Kidney epithelial cell (primary cell): ENCODE data around the gene FOXK1. TPM values are rescaled to one million over a fixed set of nuclear protein-coding genes. Genes with fewer than 3 reads are reported as not detected.

Source experiments
- DNase-seq: peaks from one replicate; pipeline ENCODE4 v3.0.0-alpha.2; 2010; ENCODE audit warnings: low read depth
- H3K27me3 ChIP-seq: 2 replicates; pipeline ENCODE4 v1.6.0; 2011; ENCODE audit warnings: low read length; ENCODE audit not compliant: control insufficient read depth, insufficient read depth
- H3K36me3 ChIP-seq: 2 replicates; pipeline ENCODE4 v1.5.1; 2011; ENCODE audit warnings: low read length; ENCODE audit not compliant: control insufficient read depth, insufficient read depth
- H3K4me3 ChIP-seq: 2 replicates; pipeline ENCODE4 v1.5.1; 2011; ENCODE audit warnings: low read depth, mild to moderate bottlenecking, control low read depth, low read length
- total RNA-seq: library from RNA; depleted of rRNA; stranded (reverse); fragments of >200 nt; gene quantifications from 2 replicates; pipeline ENCODE4 v1.2.3, GENCODE V29; 2015
- TF ChIP-seq, protein P1 (sequence below): IDR thresholded peaks from 2 replicates; pipeline ENCODE4 v1.5.1; 2011; ENCODE audit warnings: mild to moderate bottlenecking, moderate library complexity, low read length, control low read depth, inconsistent platforms; ENCODE audit not compliant: insufficient read depth, poor library complexity, severe bottlenecking

The FOXK1 gene
- total RNA-seq, 1 donor from 2014 or later, result 48.2 TPM

DNA sequence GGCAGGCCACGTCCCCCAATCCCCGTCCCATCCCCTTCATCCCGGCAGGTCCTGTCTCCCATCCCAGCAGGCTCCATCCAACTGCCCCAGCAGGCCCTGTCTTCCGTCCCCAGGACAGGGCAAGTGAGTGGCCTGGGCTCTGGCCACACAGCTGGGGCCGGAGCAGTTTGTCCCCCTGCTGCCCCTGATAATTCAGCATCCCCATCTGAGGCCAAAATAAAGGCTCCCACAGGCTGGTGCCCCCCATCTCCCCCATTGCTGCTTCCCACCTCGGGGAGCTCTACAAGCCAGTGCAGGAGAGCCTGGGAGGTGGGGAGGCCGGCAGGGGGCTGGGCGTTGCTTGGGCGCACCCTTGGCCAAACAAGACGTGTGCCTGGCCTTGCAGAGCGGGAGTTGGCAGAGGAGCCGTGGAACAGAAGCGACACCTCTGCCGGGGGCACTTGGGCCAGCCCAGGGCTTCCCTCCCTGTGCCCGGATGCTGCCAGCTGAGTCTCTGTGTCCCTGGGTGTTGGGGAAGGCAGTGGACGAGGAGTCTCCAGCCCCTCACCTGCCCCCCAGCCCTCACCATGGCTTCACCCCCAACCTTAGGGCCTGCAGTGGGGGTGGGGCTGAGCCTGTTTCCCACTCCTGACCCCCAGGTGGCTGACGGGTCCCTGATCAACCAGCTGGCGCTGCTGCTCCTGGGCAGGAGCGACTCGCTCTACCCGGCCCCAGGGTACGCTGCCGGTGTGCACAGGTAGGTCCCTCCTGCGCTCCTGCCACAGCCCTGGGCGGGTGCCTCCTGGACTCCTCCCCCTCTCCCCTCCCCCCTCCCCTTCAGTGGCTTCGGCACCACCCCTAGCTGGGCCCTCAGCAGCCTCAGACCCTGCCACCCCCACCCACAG lies 107.3 kb downstream of the FOXK1 start:
- H3K4me3 ChIP-seq, result no peak overlapping the region
- H3K27me3 ChIP-seq, result no peaks in the 10 kb centered on the region
- no peak for DNase-seq
- H3K36me3 ChIP-seq, result peaks cover 2% of the 10 kb centered on the region
- TF ChIP-seq, protein P1, sequence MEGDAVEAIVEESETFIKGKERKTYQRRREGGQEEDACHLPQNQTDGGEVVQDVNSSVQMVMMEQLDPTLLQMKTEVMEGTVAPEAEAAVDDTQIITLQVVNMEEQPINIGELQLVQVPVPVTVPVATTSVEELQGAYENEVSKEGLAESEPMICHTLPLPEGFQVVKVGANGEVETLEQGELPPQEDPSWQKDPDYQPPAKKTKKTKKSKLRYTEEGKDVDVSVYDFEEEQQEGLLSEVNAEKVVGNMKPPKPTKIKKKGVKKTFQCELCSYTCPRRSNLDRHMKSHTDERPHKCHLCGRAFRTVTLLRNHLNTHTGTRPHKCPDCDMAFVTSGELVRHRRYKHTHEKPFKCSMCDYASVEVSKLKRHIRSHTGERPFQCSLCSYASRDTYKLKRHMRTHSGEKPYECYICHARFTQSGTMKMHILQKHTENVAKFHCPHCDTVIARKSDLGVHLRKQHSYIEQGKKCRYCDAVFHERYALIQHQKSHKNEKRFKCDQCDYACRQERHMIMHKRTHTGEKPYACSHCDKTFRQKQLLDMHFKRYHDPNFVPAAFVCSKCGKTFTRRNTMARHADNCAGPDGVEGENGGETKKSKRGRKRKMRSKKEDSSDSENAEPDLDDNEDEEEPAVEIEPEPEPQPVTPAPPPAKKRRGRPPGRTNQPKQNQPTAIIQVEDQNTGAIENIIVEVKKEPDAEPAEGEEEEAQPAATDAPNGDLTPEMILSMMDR, result no peak

DNA sequence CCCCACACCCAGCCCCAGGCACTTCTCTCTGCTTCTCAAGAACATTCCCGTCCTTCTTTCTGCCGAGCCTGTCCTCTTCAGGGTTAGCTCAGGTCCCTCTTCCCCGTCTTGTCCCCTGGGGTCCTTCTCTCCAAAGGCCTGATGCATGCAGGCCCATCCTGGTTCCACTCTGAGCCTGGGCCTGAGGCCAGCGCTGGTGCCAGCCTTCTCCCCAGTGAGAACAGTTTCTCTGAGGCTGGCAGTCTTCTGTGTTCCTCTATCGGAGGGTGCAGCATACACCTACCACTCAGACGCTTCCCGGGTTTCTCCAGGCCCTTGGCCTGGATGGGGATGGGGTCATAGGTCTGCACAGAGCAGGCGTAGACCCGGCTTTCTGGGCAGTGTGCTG lies 108.0 kb downstream of the FOXK1 start:
- DNase-seq, result no peak
- H3K27me3 ChIP-seq, result no peaks in the 10 kb centered on the region
- TF ChIP-seq, protein P1, result no peak
- H3K4me3 ChIP-seq, result no peak overlapping the region
- H3K36me3 ChIP-seq, result peaks cover 2% of the 10 kb centered on the region

DNA sequence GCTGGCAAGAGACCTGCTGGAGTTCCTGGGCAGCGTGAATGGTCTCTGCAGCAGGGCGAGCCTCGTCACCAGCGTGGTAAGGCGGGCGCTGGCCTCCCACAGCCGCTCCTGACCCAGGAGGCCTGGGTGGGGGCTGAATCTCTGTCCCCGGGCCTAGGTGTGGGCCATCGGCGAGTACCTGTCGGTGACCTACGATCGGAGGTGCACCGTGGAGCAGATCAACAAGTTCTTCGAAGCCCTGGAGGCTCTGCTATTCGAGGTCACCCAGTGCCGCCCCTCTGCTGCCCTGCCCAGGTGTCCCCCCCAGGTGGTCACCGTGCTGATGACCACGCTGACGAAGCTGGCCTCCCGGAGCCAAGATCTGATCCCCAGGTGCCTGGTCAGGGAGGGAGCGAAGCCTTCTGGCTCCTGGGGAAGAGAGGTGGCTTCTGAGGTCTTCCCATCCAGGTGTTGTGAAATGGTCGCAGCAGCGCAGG lies 108.5 kb downstream of the FOXK1 start:
- Histone ChIP-seq H3K36me3 (peaks cover 2% of the 10 kb centered on the region), H3K4me3 (no peak overlapping the region), H3K27me3 (no peaks in the 10 kb centered on the region)
- TF ChIP-seq, protein P1, result no peak
- no peak for DNase-seq

DNA sequence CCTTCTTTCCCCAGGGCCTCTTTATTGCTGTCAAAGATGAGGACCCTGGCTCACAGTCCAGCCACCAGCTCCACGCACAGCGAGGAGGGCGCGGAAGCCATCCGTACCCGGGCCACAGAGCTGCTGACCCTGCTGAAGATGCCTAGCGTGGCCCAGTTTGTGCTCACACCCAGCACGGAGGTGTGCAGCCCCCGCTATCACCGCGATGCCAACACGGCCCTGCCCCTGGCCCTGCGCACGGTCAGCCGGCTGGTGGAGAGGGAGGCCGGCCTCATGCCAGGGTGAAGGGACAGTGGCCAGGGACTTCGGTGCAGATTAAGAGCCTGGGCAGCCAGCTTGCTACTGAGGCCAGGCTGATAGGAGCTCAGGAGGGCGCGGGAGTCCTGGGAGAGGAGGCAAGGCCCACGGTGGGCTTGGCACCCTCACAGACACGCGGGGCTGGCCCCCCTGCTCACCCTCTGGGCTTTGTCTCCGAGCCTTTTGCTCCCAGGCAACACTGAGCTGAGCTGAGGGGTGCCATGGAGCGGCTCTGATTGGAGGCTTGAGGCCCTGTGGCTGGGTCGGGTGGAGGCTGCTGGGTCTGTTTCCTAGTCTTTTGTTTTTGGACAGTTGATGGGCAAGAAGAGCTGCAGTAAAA lies 109.1 kb downstream of the FOXK1 start:
- no peaks in the 10 kb centered on the region for H3K27me3 ChIP-seq
- no peak for DNase-seq
- no peaks in the 10 kb centered on the region for H3K36me3 ChIP-seq
- H3K4me3 ChIP-seq, result no peak overlapping the region
- TF ChIP-seq, protein P1, result no peak

DNA sequence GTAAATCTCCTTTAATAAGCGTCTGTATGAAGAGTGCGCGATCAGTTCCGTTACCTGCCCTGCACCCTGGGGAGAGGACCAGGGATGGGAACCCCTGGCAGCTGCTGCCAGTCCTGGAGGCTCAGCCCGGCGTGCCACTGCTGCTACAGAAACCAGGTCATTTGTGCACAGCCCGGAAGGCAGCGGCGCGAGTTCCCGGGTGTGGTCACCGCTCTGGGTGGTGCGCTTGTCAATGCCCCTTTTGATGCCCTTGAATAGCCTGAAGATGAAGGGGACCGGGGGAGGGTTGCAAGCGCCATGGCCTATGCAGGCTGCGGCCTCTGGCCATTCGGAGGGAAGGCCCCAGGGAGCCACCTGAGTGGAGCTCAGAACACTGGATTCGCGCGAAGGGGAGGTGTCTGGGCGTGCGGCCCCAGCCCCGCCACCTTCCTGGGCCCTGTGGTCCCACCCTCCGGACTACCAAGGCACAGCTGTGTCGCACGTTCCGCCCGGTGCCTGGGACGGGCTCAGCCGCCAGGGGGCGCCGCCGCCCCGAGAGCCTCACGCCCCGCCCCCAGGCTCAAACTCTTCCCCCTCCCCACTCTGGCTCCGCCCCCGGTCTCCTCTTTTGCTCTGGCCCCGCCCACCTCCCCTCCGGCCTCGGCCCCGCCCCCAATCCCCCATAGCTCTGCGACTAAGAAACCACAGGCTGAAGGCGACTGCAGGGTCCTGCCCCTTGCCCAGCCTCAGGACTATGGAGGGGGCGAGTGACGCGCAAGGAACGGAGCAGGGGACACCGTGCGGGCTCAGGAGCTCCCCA lies 109.8 kb downstream of the FOXK1 start:
- DNase-seq, result no peak
- H3K36me3 ChIP-seq, result no peaks in the 10 kb centered on the region
- TF ChIP-seq, protein P1, result peak; percentile 59
- no peak overlapping the region for H3K4me3 ChIP-seq
- no peaks in the 10 kb centered on the region for H3K27me3 ChIP-seq
